Activated CD4-positive, alpha-beta memory T cell treated with anti-CD3 and anti-CD28 coated beads for 36 hours (primary cell): Measurements from ENCODE around the gene PRODH2. TPM values are rescaled to one million over a fixed set of nuclear protein-coding genes. Genes with fewer than 3 reads are reported as not detected.

ENCODE experiments used
- CTCF ChIA-PET: fragments of 350-600 bp; sonication (Branson Sonifier 250); formaldehyde crosslinking; loops from one replicate; lab custom pipeline; 2021; ENCODE audit warnings: antibody characterized with exemption, inconsistent platforms; lab: Charles Lee
- POLR2A ChIA-PET: fragments of 350-600 bp; sonication (Branson Sonifier 250); formaldehyde crosslinking; loops from one replicate; lab custom pipeline; 2021; ENCODE audit warnings: antibody characterized with exemption; lab: Charles Lee
- DNase-seq: peaks from one replicate; pipeline ENCODE4 v3.0.0-alpha.2; 2020
- H3K27ac Mint-ChIP-seq: one replicate; pipeline ENCODE4 v1.8.0; 2021; ENCODE audit warnings: mixed read lengths
- H3K27me3 Mint-ChIP-seq: one replicate; pipeline ENCODE4 v1.8.0; 2021; ENCODE audit warnings: mixed read lengths
- H3K36me3 Mint-ChIP-seq: one replicate; pipeline ENCODE4 v1.8.0; 2021; ENCODE audit warnings: mixed read lengths
- H3K4me1 Mint-ChIP-seq: one replicate; pipeline ENCODE4 v1.8.0; 2021; ENCODE audit warnings: low read depth, mixed read lengths
- H3K4me3 Mint-ChIP-seq: one replicate; pipeline ENCODE4 v1.8.0; 2021; ENCODE audit warnings: mild to moderate bottlenecking, mixed read lengths
- H3K9me3 Mint-ChIP-seq: one replicate; pipeline ENCODE4 v1.8.0; 2021; ENCODE audit warnings: mixed read lengths
- intact Hi-C: fragments of 100-400 bp; cut with micrococcal nuclease; formaldehyde crosslinking; loops from one replicate; pipeline ENCODE4 v1.15.1; 2023
- total RNA-seq, 2 experiments: library from RNA; stranded (reverse); gene quantifications; one replicate each; pipeline ENCODE4 v1.2.3, GENCODE V29; 2021

Gene PRODH2
- total RNA-seq, 2 experiments from 2014 or later = not detected

GRCh38 chr19:35755131-35755549, 57.5 kb downstream of the PRODH2 start:
- Mint-ChIP-seq H3K27me3 (no peaks in the 10 kb centered on the region), H3K9me3 (no peaks in the 10 kb centered on the region), H3K4me1 (peaks cover 29% of the 10 kb centered on the region), H3K27ac (no peak overlapping the region), H3K36me3 (peaks cover 17% of the 10 kb centered on the region), H3K4me3 (no peak overlapping the region)
- POLR2A ChIA-PET = no interaction called here
- no peak for DNase-seq
- intact Hi-C loops = no loop called here
- CTCF ChIA-PET = no interaction called here

GRCh38 chr19:35754370-35755130, 58.1 kb downstream of the PRODH2 start:
- intact Hi-C loops = no loop called here
- H3K4me3 Mint-ChIP-seq = no peak overlapping the region
- POLR2A ChIA-PET = no interaction called here
- peaks cover 12% of the 10 kb centered on the region for H3K36me3 Mint-ChIP-seq
- no peaks in the 10 kb centered on the region for H3K9me3 Mint-ChIP-seq
- CTCF ChIA-PET = no interaction called here
- H3K27me3 Mint-ChIP-seq = no peaks in the 10 kb centered on the region
- no peak overlapping the region for H3K27ac Mint-ChIP-seq
- DNase-seq = no peak
- peaks cover 29% of the 10 kb centered on the region for H3K4me1 Mint-ChIP-seq

GRCh38 chr19:35753634-35754369, 58.8 kb downstream of the PRODH2 start:
- H3K9me3 Mint-ChIP-seq = no peaks in the 10 kb centered on the region
- ChIA-PET POLR2A (no interaction called here), CTCF (no interaction called here)
- H3K27ac Mint-ChIP-seq = no peak overlapping the region
- no peak overlapping the region for H3K4me3 Mint-ChIP-seq
- H3K27me3 Mint-ChIP-seq = no peaks in the 10 kb centered on the region
- H3K36me3 Mint-ChIP-seq = peaks cover 9% of the 10 kb centered on the region
- H3K4me1 Mint-ChIP-seq = peaks cover 26% of the 10 kb centered on the region
- intact Hi-C loops = no loop called here
- DNase-seq = no peak

- POLR2A ChIA-PET = no interaction called here
- DNase-seq = no peak
- CTCF ChIA-PET = interaction anchor here (1.3 kb wide), 1 partner anchor 61 kb away, joined by 8 read pairs; no protein-coding TSS in a partner anchor
- Mint-ChIP-seq H3K36me3 (peaks cover 7% of the 10 kb centered on the region), H3K27me3 (no peaks in the 10 kb centered on the region), H3K9me3 (no peaks in the 10 kb centered on the region), H3K27ac (no peak overlapping the region), H3K4me1 (peaks cover 28% of the 10 kb centered on the region), H3K4me3 (no peak overlapping the region)
- intact Hi-C loops = no loop called here
Observed at GRCh38 chr19:35752746-35753350, 59.8 kb downstream of the PRODH2 start.

- CTCF ChIA-PET = interaction anchor here (1.3 kb wide), 1 partner anchor 60 kb away, joined by 8 read pairs; no protein-coding TSS in a partner anchor
Observed at GRCh38 chr19:35751839-35752745, 60.6 kb downstream of the PRODH2 start.

GRCh38 chr19:35750167-35750566, 62.5 kb downstream of the PRODH2 start:
- peaks cover 31% of the 10 kb centered on the region for H3K4me1 Mint-ChIP-seq
- H3K4me3 Mint-ChIP-seq = no peak overlapping the region
- no peak for DNase-seq
- H3K27me3 Mint-ChIP-seq = no peaks in the 10 kb centered on the region
- no peak overlapping the region for H3K27ac Mint-ChIP-seq
- ChIA-PET POLR2A (no interaction called here), CTCF (interaction anchor here (1.1 to 1.4 kb wide), 2 partner anchors 56 to 181 kb away, joined by 3 read pairs; no protein-coding TSS in a partner anchor)
- H3K36me3 Mint-ChIP-seq = peaks cover 4% of the 10 kb centered on the region
- intact Hi-C loops = no loop called here
- H3K9me3 Mint-ChIP-seq = no peaks in the 10 kb centered on the region

More at GRCh38 chr19:35751839-35752745, 60.6 kb downstream of the PRODH2 start:
- H3K27me3 Mint-ChIP-seq = no peaks in the 10 kb centered on the region
- peaks cover 6% of the 10 kb centered on the region for H3K36me3 Mint-ChIP-seq
- intact Hi-C loops = no loop called here
- POLR2A ChIA-PET = no interaction called here
- peaks cover 30% of the 10 kb centered on the region for H3K4me1 Mint-ChIP-seq
- no peak for DNase-seq
- H3K9me3 Mint-ChIP-seq = no peaks in the 10 kb centered on the region
- no peak overlapping the region for H3K4me3 Mint-ChIP-seq
- H3K27ac Mint-ChIP-seq = no peak overlapping the region

Other genes starting within 250 kb of the PRODH2 start
- not detected for gene ATP4A, start 249.2 kb downstream of the PRODH2 start, total RNA-seq
- gene PMIS2, start 226.7 kb downstream of the PRODH2 start, total RNA-seq = not detected
- gene HAUS5, start 200.1 kb downstream of the PRODH2 start, total RNA-seq = 10 to 100 TPM; 36.6 to 43.1 TPM
- gene RBM42, start 183.8 kb downstream of the PRODH2 start, total RNA-seq = 10 to 100 TPM; 86.4 to 88.0 TPM
- under 1 TPM; 0.70 to 0.83 TPM for gene ETV2, start 171.1 kb downstream of the PRODH2 start, total RNA-seq
- gene COX6B1, start 164.5 kb downstream of the PRODH2 start, total RNA-seq = 100 to 1,000 TPM; 444 to 453 TPM
- gene UPK1A, start 146.3 kb downstream of the PRODH2 start, total RNA-seq = 1 to 10 TPM in 1 of 2 experiments, under 1 TPM in 1; 0.90 to 1.0 TPM
- gene ZBTB32, start 108.3 kb downstream of the PRODH2 start, total RNA-seq = 100 to 1,000 TPM; 226 to 228 TPM
- 10 to 100 TPM; 47.0 to 54.2 TPM for gene KMT2B, start 94.8 kb downstream of the PRODH2 start, total RNA-seq
- gene IGFLR1, start 70.4 kb downstream of the PRODH2 start, total RNA-seq = 10 to 100 TPM; 90.1 to 92.8 TPM
- 10 to 100 TPM; 34.6 to 37.8 TPM for gene U2AF1L4, start 67.4 kb downstream of the PRODH2 start, total RNA-seq
- 10 to 100 TPM; 46.7 to 47.9 TPM for gene PSENEN, start 67.2 kb downstream of the PRODH2 start, total RNA-seq
- 1 to 10 TPM; 7.5 TPM for gene LIN37, start 64.3 kb downstream of the PRODH2 start, total RNA-seq
- under 1 TPM; 0.36 to 0.53 TPM for gene HSPB6, start 55.8 kb downstream of the PRODH2 start, total RNA-seq
- 10 to 100 TPM; 38.4 to 40.0 TPM for gene PROSER3, start 54.7 kb downstream of the PRODH2 start, total RNA-seq
- gene ARHGAP33, start 37.3 kb downstream of the PRODH2 start, total RNA-seq = 10 to 100 TPM; 35.0 to 39.3 TPM
- gene NPHS1, start 39.7 kb upstream of the PRODH2 start, total RNA-seq = not detected
- gene KIRREL2, start 44.1 kb upstream of the PRODH2 start, total RNA-seq = under 1 TPM; 0.78 to 0.92 TPM
- 1 to 10 TPM; 1.2 to 2.6 TPM for gene APLP1, start 55.7 kb upstream of the PRODH2 start, total RNA-seq
- gene NFKBID, start 87.7 kb upstream of the PRODH2 start, total RNA-seq = 10 to 100 TPM; 66.7 to 70.9 TPM
- gene HCST, start 89.7 kb upstream of the PRODH2 start, total RNA-seq = 10 to 100 TPM; 50.7 to 52.9 TPM
- not detected for gene TYROBP, start 95.5 kb upstream of the PRODH2 start, total RNA-seq
- gene LRFN3, start 123.5 kb upstream of the PRODH2 start, total RNA-seq = 1 to 10 TPM; 8.7 to 9.1 TPM
- gene SDHAF1, start 182.3 kb upstream of the PRODH2 start, total RNA-seq = 10 to 100 TPM; 15.8 to 18.9 TPM
- 1 to 10 TPM; 2.0 to 2.9 TPM for gene SYNE4, start 196.0 kb upstream of the PRODH2 start, total RNA-seq
- gene ALKBH6, start 201.4 kb upstream of the PRODH2 start, total RNA-seq = 10 to 100 TPM; 40.9 to 44.7 TPM
- gene CLIP3, start 220.0 kb upstream of the PRODH2 start, total RNA-seq = under 1 TPM; 0.12 to 0.44 TPM
- 1 to 10 TPM; 2.1 to 2.2 TPM for gene THAP8, start 241.4 kb upstream of the PRODH2 start, total RNA-seq
- gene WDR62, start 242.1 kb upstream of the PRODH2 start, total RNA-seq = 10 to 100 TPM; 16.8 to 17.7 TPM